Muscle of back (tissue), 11 donors: ENCODE data around the gene KLHL35. TPM values are rescaled to one million over a fixed set of nuclear protein-coding genes. Genes with fewer than 3 reads are reported as not detected.
A peak's percentile ranks its signal among the peaks of the same experiment; 100 is the strongest.
"Not testable (repeated sequence)": the region's sequence is repeated elsewhere in the genome, so short reads cannot be mapped to it uniquely, and the experiment has no call there.

Experiments
- DNase-seq, 3 donors: peaks; one replicate each; pipeline versions ENCODE4 v3.0.0 to v3.0.0-alpha.2; 2013
- polyA plus RNA-seq, 10 donors: library from polyadenylated mRNA; unstranded; fragments of 120-200 nt; gene quantifications; one replicate each; pipeline ENCODE4 v1.2.1, GENCODE V29; 2013; ENCODE audit not compliant: insufficient read length in 10 of 10

Gene KLHL35
- polyA plus RNA-seq, 10 donors, result 2.3 to 4.5 (median 3.5) TPM

- DNase-seq, result no peak
Observed at GRCh38 chr11:75389925-75390324, 43.1 kb downstream of the KLHL35 start.

DNA sequence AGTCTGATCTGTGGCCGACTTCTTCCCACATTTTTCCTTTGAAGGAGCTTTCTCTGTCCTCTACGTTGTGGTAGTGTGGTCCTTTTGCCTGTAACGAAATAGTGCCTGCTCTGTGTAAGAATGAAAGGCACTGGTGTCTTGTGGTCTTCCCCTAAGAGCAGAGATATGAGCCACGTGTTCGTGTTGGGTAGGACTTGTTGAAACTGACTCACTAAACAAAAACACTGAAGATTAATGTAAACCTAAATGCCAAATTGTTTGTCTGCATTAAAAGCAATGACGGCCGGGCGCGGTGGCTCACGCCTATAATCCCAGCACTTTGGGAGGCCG, 43.8 kb downstream of the KLHL35 start:
- DNase-seq, result no peak

DNA sequence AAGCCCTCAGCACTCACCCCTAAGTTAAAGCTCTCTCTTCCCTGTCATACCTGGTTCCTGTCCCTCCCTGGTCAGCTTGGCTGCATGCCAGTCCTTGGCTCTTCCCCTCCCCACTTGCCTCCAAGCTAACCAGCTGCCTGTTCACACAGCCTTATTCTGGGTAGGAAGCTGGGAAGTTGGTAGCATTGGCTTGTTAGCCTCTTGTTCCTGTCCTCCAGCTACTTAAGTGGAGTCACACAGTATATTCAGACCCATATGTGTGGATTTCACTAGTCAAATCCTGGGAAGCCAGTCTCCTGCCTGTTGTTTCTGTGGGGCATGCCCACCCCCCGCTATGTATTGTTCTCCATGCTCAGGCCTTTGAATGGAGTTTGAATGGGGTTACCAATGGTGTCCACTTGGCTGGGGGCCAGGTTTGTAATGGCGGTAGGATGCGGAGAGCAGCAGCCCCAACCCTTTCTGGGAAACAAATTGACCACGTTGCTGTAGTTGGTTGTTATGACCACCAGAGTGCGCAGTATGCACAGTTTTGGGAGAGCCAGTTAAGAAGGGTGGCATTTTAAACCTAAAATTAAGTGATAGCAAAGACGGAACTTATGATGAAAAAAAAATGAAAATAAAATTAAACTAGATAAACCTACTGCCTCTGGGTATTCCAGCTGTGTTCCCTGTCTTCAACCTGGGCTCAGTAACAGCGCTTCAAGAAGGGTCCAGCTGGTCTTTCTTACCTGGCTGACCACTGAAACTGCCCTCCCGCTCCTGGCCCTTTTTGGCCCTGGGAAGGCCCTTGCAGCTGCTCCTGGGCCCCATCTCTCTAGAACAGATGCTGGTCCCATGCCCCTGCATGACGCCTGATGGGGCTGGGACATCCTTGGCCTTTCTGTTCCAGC, 44.4 kb downstream of the KLHL35 start:
- peak; percentile 61 to 83 (median 69) for DNase-seq

DNA sequence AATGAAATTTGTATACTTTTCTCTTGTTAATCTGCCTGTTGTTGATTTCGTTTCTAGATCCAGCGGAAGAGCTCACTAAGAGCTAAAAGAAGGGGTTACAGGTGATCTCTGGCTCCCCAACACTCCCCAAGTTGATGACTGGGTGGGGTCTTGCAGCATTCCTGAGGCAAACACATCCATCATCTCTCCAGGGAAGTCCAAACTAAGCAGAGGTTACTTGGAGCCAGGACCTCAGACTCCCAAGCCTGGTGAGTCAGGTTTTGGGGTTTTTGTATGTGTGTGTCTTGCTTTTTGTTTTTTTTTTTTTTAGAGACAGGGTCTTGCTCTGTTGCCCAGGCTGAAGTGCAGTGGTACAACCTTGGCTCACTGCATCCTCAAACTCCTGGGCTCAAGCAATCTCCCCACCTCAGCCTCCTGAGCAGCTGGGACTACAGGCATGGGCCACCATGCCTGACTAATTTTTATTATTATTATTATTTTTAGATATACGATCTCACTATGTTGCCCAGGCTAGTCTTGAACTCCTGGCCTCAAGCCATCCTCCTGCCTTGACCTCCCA, 45.2 kb downstream of the KLHL35 start:
- no peak for DNase-seq

GRCh38 chr11:75386942-75387630, 45.9 kb downstream of the KLHL35 start:
- no peak for DNase-seq

DNA sequence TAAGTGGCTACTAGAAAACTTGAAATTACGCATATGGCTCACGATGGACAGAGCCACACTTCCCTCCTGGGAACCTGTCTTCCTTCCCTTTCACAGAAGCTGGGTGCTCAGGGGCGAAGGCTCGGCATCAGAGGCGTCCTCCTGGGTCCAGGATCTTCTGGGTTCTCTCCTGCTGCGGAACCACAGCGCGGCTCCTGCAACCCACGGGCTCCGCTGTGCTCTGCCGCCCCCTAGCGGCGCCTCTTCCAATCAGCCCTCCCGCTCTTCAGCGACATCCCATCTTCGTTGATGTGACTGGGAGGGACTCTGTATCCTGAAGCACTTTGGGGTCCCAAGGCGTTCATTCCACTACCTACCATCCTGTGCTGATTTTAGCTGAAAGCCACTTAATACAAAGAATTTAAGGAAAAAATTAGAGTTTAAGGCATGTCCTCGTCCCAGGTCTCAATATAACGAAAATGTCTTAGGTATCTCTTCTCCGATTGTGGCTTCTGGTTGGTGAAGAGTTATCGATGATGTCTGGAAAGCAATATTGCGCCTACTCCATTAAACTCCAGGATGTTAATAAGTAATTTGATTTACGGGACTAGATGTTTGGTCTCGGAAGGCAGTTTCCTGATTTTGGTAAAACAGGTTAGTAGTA, 48.4 kb downstream of the KLHL35 start:
- peak; percentile 58 to 87 (median 86) for DNase-seq

GRCh38 chr11:75383246-75383645, 49.8 kb downstream of the KLHL35 start:
- DNase-seq, result no peak

DNA sequence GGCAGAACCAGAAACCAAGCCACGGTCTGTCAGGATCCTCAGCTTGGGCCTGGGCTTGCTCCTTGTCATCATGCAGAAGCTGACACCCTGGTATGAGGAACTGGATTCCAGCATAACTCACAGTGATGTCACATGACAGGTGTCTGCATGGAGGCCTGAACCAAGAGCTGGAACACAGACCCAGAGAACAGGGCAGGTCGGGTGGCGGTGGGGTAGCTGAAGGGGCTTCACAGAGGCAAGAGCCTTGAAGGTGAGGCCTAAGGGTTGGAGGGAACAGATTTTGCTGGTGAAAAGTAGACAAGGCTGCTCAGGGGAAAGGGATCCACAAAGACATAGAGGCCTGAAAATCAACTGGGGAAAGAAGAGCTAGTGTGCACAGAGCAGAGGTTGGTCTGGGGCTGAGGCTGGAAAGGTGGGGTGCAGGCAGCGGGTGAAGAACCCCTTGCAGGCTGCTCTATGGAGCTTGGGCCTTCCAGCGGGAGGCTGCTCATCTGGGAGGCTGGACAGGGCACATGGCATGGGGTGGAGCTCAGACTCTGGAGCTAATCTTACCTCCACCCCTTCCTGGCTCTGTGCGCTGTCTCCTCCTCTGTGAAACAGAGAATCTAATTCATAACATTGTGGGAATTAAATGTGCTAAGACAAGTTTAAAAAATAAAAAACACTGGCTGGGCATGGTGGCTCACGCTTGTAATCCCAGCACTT, 52.1 kb downstream of the KLHL35 start:
- DNase-seq, result peak; percentile 45 to 50 (median 47)

DNA sequence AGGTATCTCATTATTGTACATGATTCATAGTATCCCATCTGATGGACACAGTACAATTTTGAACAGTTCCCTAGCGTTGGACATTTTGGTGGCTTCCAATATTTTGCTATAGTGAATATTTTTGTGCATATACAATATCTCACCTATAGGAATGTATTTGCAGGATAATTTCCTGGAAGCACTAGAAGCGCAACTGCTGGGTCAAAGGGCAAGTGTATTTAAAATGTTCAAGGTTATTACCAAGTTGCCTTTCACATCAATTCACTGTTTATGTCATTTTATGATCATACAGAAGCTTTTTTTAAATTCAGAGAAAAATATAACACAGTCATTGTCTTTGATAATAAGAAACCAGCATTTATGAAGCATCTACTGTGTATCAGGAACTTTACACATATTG, 52.8 kb downstream of the KLHL35 start:
- DNase-seq, result no peak

GRCh38 chr11:75378776-75379175, 54.2 kb downstream of the KLHL35 start:
- not testable (repeated sequence) for DNase-seq

DNA sequence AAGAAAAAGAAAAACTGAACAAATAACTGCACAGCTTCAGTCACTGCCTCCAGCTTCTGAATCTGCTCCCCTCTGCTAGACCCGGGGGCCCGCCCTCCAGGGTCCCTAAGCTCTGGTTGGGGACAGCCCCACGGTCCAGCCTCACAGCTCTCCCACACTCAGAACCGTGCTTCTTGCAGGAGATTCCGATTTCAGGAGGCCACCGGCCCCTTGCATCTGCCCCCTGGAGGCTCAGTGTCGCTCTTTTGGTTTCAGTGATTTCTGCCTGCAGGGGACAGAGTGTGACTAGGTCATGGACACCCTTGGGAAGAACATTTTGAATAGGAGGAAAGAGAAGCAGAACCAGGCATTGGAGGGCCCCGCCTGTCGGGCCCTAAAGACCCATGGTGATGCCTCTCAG, 56.8 kb downstream of the KLHL35 start:
- DNase-seq, result no peak

DNA sequence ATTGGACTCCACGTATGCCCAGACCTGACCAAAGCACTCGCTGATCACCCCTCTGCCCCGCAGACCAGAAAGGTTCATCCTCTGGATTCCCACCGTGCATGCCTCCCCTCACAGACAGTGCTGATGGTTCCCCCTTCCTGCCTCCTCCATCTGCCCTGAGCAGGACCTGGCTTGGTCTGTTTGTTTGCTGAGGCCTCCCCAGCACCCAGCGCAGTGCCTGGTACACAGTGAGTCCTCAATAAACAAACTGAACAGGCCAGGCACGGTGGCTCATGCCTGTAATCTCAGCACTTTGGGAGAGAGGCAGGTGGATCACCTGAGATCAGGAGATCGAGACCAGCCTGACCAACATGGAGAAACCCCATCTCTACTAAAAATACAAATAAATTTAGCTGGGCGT, 57.4 kb downstream of the KLHL35 start:
- DNase-seq, result no peak

GRCh38 chr11:75374646-75375045, 58.4 kb downstream of the KLHL35 start:
- DNase-seq, result no peak

GRCh38 chr11:75373201-75373600, 59.8 kb downstream of the KLHL35 start:
- DNase-seq, result no peak

Other genes with a start within 250 kb of the KLHL35 start
- gene TPBGL, start 192.4 kb downstream of the KLHL35 start, polyA plus RNA-seq, result under 1 TPM; 0.08 to 0.56 (median 0.28) TPM
- gene ARRB1, start 81.5 kb downstream of the KLHL35 start, polyA plus RNA-seq, result 10 to 100 TPM; 15.8 to 24.6 (median 19.7) TPM
- 1,000 to 10,000 TPM; 2,502 to 3,842 (median 3,380) TPM for gene RPS3, start 33.7 kb downstream of the KLHL35 start, polyA plus RNA-seq
- gene GDPD5, start 92.7 kb upstream of the KLHL35 start, polyA plus RNA-seq, result 10 to 100 TPM; 14.1 to 27.4 (median 19.7) TPM
- gene SERPINH1, start 129.1 kb upstream of the KLHL35 start, polyA plus RNA-seq, result 100 to 1,000 TPM; 298 to 570 (median 375) TPM
- gene MAP6, start 235.8 kb upstream of the KLHL35 start, polyA plus RNA-seq, result 10 to 100 TPM in 7 of 10 donors, 1 to 10 TPM in 3; 6.9 to 16.2 (median 11.5) TPM